Astrocyte (in vitro differentiated cells and primary cell): ENCODE results near the gene NSD2. TPM values are rescaled to one million over a fixed set of nuclear protein-coding genes. Genes with fewer than 3 reads are reported as not detected.

ENCODE experiments used
- DNase-seq: peaks from one replicate; pipeline ENCODE4 v3.0.0-alpha.2; 2010; ENCODE audit warnings: low read depth
- FAIRE-seq: peaks from 2 replicates; lab custom pipeline; 2011; peaks lifted over from hg19 to GRCh38; lab: Jason Lieb, UNC
- H2AFZ ChIP-seq: 2 replicates; pipeline ENCODE4 v1.6.0; 2012; ENCODE audit warnings: low read depth, low read length, inconsistent platforms
- H3K27ac ChIP-seq: 2 replicates; pipeline ENCODE4 v1.5.1; 2011; ENCODE audit warnings: low read depth, low read length, inconsistent platforms
- H3K27me3 ChIP-seq: 2 replicates; pipeline ENCODE4 v1.6.0; 2011; ENCODE audit warnings: low read length, inconsistent platforms; ENCODE audit not compliant: insufficient read depth
- H3K36me3 ChIP-seq: 2 replicates; pipeline ENCODE4 v1.5.1; 2011; ENCODE audit warnings: low read length, inconsistent platforms; ENCODE audit not compliant: insufficient read depth
- H3K4me1 ChIP-seq: 2 replicates; pipeline ENCODE4 v1.5.1; 2011; ENCODE audit warnings: low read length, inconsistent platforms; ENCODE audit not compliant: insufficient read depth
- H3K4me2 ChIP-seq: 2 replicates; pipeline ENCODE4 v1.6.0; 2012; ENCODE audit warnings: low read length, inconsistent platforms
- H3K4me3 ChIP-seq: 2 replicates; pipeline ENCODE4 v1.5.1; 2011; ENCODE audit warnings: low read depth, mild to moderate bottlenecking, low read length, inconsistent platforms; ENCODE audit not compliant: insufficient read depth
- H3K79me2 ChIP-seq: 2 replicates; pipeline ENCODE4 v1.6.0; 2012; ENCODE audit warnings: mild to moderate bottlenecking, low read length, inconsistent platforms; ENCODE audit not compliant: insufficient read depth
- H3K9ac ChIP-seq: 2 replicates; pipeline ENCODE4 v1.6.0; 2012; ENCODE audit warnings: mild to moderate bottlenecking, low read length, inconsistent platforms
- H3K9me3 ChIP-seq: 2 replicates; pipeline ENCODE4 v1.5.1; 2012; ENCODE audit warnings: low read depth, mild to moderate bottlenecking, low read length, inconsistent platforms; ENCODE audit not compliant: insufficient read depth
- H4K20me1 ChIP-seq: 2 replicates; pipeline ENCODE4 v1.6.0; 2012; ENCODE audit warnings: low read length, inconsistent platforms; ENCODE audit not compliant: insufficient read depth
- H3K27ac Mint-ChIP-seq: one replicate; pipeline ENCODE4 v1.8.0; 2021; ENCODE audit warnings: mild to moderate bottlenecking, mixed read lengths; ENCODE audit not compliant: unreplicated experiment
- H3K27me3 Mint-ChIP-seq: one replicate; pipeline ENCODE4 v1.8.0; 2021; ENCODE audit warnings: low read depth, mixed read lengths; ENCODE audit not compliant: unreplicated experiment
- H3K36me3 Mint-ChIP-seq: one replicate; pipeline ENCODE4 v1.8.0; 2021; ENCODE audit warnings: low read depth, mixed read lengths; ENCODE audit not compliant: unreplicated experiment
- H3K4me1 Mint-ChIP-seq: one replicate; pipeline ENCODE4 v1.8.0; 2021; ENCODE audit warnings: low read depth, mixed read lengths; ENCODE audit not compliant: unreplicated experiment
- H3K4me3 Mint-ChIP-seq: one replicate; pipeline ENCODE4 v1.8.0; 2021; ENCODE audit warnings: mild to moderate bottlenecking, moderate library complexity, mixed read lengths; ENCODE audit not compliant: unreplicated experiment
- H3K9me3 Mint-ChIP-seq: one replicate; pipeline ENCODE4 v1.8.0; 2021; ENCODE audit warnings: mild to moderate bottlenecking, mixed read lengths; ENCODE audit not compliant: unreplicated experiment
- CTCF ChIP-seq: IDR thresholded peaks from 2 replicates; pipeline ENCODE4 v1.5.1; 2011; ENCODE audit warnings: low read depth, mild to moderate bottlenecking, inconsistent platforms, low read length, moderate library complexity; ENCODE audit not compliant: insufficient read depth
- EZH2 ChIP-seq: IDR thresholded peaks from 2 replicates; pipeline ENCODE4 v1.6.1; 2012; ENCODE audit warnings: mild to moderate bottlenecking, low read length, inconsistent platforms; ENCODE audit not compliant: insufficient read depth
- total RNA-seq: library from RNA; stranded (reverse); gene quantifications from 2 replicates; pipeline ENCODE4 v1.2.1, GENCODE V29; 2021

Gene NSD2
- total RNA-seq, 1 donor from 2014 or later: 31.3 TPM

- Mint-ChIP-seq H3K36me3 (peaks cover 17% of the 10 kb centered on the region), H3K4me3 (no peak overlapping the region), H3K4me1 (peaks cover 9% of the 10 kb centered on the region), H3K27me3 (no peaks in the 10 kb centered on the region), H3K27ac (no peak overlapping the region), H3K9me3 (no peaks in the 10 kb centered on the region)
- H3K4me1 ChIP-seq: peaks cover 20% of the 10 kb centered on the region
- H4K20me1 ChIP-seq: peaks cover 56% of the 10 kb centered on the region
- no peak overlapping the region for H2AFZ ChIP-seq
- H3K27me3 ChIP-seq: no peaks in the 10 kb centered on the region
- DNase-seq: no peak
- H3K4me2 ChIP-seq: no peak overlapping the region
- H3K27ac ChIP-seq: no peak overlapping the region
- peaks cover 43% of the 10 kb centered on the region for H3K79me2 ChIP-seq
- no peak overlapping the region for H3K4me3 ChIP-seq
- no peak for FAIRE-seq
- H3K36me3 ChIP-seq: peaks cover 12% of the 10 kb centered on the region
- H3K9ac ChIP-seq: no peak overlapping the region
- H3K9me3 ChIP-seq: no peaks in the 10 kb centered on the region
- TF ChIP-seq CTCF (no peak), EZH2 (no peak)
These were observed 29.8 kb upstream of the NSD2 start for GRCh38 chr4:1841201-1841886.

- Histone ChIP-seq H3K9ac (no peak overlapping the region), H3K79me2 (peaks cover 47% of the 10 kb centered on the region), H3K4me3 (no peak overlapping the region), H2AFZ (no peak overlapping the region), H3K4me2 (no peak overlapping the region), H4K20me1 (peaks cover 51% of the 10 kb centered on the region), H3K4me1 (peaks cover 20% of the 10 kb centered on the region), H3K36me3 (peaks cover 16% of the 10 kb centered on the region), H3K9me3 (no peaks in the 10 kb centered on the region), H3K27me3 (no peaks in the 10 kb centered on the region), H3K27ac (no peak overlapping the region)
- Mint-ChIP-seq H3K36me3 (peaks cover 19% of the 10 kb centered on the region), H3K4me1 (peaks cover 9% of the 10 kb centered on the region), H3K27me3 (no peaks in the 10 kb centered on the region), H3K9me3 (no peaks in the 10 kb centered on the region), H3K4me3 (no peak overlapping the region), H3K27ac (no peak overlapping the region)
- TF ChIP-seq EZH2: no peak
- TF ChIP-seq CTCF: no peak
- FAIRE-seq: no peak
- DNase-seq: no peak
These were observed 29.3 kb upstream of the NSD2 start for GRCh38 chr4:1841887-1842210.

GRCh38 chr4:1842339-1842895, 28.8 kb upstream of the NSD2 start:
- Mint-ChIP-seq H3K27ac (no peak overlapping the region), H3K4me3 (no peak overlapping the region), H3K4me1 (peaks cover 9% of the 10 kb centered on the region), H3K27me3 (no peaks in the 10 kb centered on the region), H3K9me3 (no peaks in the 10 kb centered on the region), H3K36me3 (peaks cover 18% of the 10 kb centered on the region)
- H3K9ac ChIP-seq: peak overlapping the region; percentile 36
- no peak for TF ChIP-seq CTCF
- TF ChIP-seq EZH2: no peak
- H3K4me2 ChIP-seq: peak overlapping the region; percentile 66
- no peaks in the 10 kb centered on the region for H3K27me3 ChIP-seq
- peaks cover 17% of the 10 kb centered on the region for H3K36me3 ChIP-seq
- FAIRE-seq (no peak), DNase-seq (no peak)
- peaks cover 20% of the 10 kb centered on the region for H3K4me1 ChIP-seq
- no peak overlapping the region for H3K4me3 ChIP-seq
- H3K27ac ChIP-seq: peak overlapping the region; percentile 37
- no peak overlapping the region for H2AFZ ChIP-seq
- H3K79me2 ChIP-seq: peaks cover 47% of the 10 kb centered on the region
- H3K9me3 ChIP-seq: no peaks in the 10 kb centered on the region
- H4K20me1 ChIP-seq: peaks cover 50% of the 10 kb centered on the region
